Endodermal cell (in vitro differentiated cells): ENCODE data around the gene MFN1. TPM values are rescaled to one million over a fixed set of nuclear protein-coding genes. Genes with fewer than 3 reads are reported as not detected.
A peak's percentile ranks its signal among the peaks of the same experiment; 100 is the strongest.

Experiments
- DNase-seq: peaks from one replicate; pipeline ENCODE4 v3.0.0-alpha.2; 2017
- H3K27ac ChIP-seq: 2 replicates; pipeline ENCODE4 v1.5.1; 2013; ENCODE audit warnings: mild to moderate bottlenecking, low read depth, low read length, moderate library complexity
- H3K27me3 ChIP-seq: 2 replicates; pipeline ENCODE4 v1.6.1; 2013; ENCODE audit warnings: mild to moderate bottlenecking, low read length, moderate library complexity; ENCODE audit not compliant: insufficient read depth, control insufficient read depth, poor library complexity, severe bottlenecking
- H3K36me3 ChIP-seq: 2 replicates; pipeline ENCODE4 v1.7.0; 2013; ENCODE audit warnings: mild to moderate bottlenecking, low read length, moderate library complexity; ENCODE audit not compliant: control insufficient read depth, insufficient read depth
- H3K4me1 ChIP-seq: one replicate; pipeline ENCODE4 v1.7.0; 2013; ENCODE audit warnings: low read length; ENCODE audit not compliant: control insufficient read depth, insufficient read depth
- H3K4me3 ChIP-seq: 2 replicates; pipeline ENCODE4 v1.5.1; 2013; ENCODE audit warnings: mild to moderate bottlenecking, low read length, moderate library complexity
- H3K9ac ChIP-seq: 2 replicates; pipeline ENCODE4 v1.6.1; 2013; ENCODE audit warnings: mild to moderate bottlenecking, low read length, moderate library complexity; ENCODE audit not compliant: poor library complexity, severe bottlenecking; ENCODE audit errors: extremely low read depth
- H3K9me3 ChIP-seq: 2 replicates; pipeline ENCODE4 v1.6.1; 2013; ENCODE audit warnings: mild to moderate bottlenecking, low read length, moderate library complexity; ENCODE audit not compliant: control insufficient read depth
- H3K27ac Mint-ChIP-seq: 2 replicates; pipeline ENCODE4 v1.8.0; 2020; ENCODE audit warnings: mixed read lengths
- H3K27me3 Mint-ChIP-seq: 2 replicates; pipeline ENCODE4 v1.8.0; 2021; ENCODE audit warnings: mild to moderate bottlenecking, mixed read lengths; ENCODE audit not compliant: insufficient read depth
- H3K36me3 Mint-ChIP-seq: 2 replicates; pipeline ENCODE4 v1.8.0; 2020; ENCODE audit warnings: low read depth, mixed read lengths
- H3K4me1 Mint-ChIP-seq: 2 replicates; pipeline ENCODE4 v1.8.0; 2020; ENCODE audit warnings: mixed read lengths
- H3K4me3 Mint-ChIP-seq: 2 replicates; pipeline ENCODE4 v1.8.0; 2020; ENCODE audit warnings: mild to moderate bottlenecking, moderate library complexity, mixed read lengths
- H3K9me3 Mint-ChIP-seq: 2 replicates; pipeline ENCODE4 v1.8.0; 2020; ENCODE audit warnings: mild to moderate bottlenecking, mixed read lengths
- CTCF ChIP-seq: fragments of 200-600 bp; sonication (generic); conservative IDR thresholded peaks from 2 replicates; pipeline ENCODE4 v1.5.0; 2021; ENCODE audit warnings: antibody characterized with exemption, mild to moderate bottlenecking
- WGBS, 2 experiments: methylation state at CpG; one replicate each; pipeline versions ENCODE4 v1.1.5 to v1.1.7; 2013; ENCODE audit warnings: missing lambda C conversion rate in 2 of 2, mixed read lengths in 1 of 2; ENCODE audit not compliant: insufficient coverage in 1 of 2, insufficient read length in 1 of 2; 5-methylcytosine and 5-hydroxymethylcytosine counted together
- total RNA-seq, 2 donors: library from RNA; stranded (reverse); fragmentation: NEBNext Ultra II Directional in 1 of 2; extraction: Animal tissue kit (Norgen Biotek cat#: 25700) in 1 of 2; gene quantifications; 2 replicates in 1 of 2; 3 replicates in 1 of 2; pipeline ENCODE4 v1.2.1, GENCODE V29; 2021

MFN1 gene
- total RNA-seq, 2 donors from 2014 or later, result 42.9 to 45.1 TPM

GRCh38 chr3:179322286-179323196 lies 25.0 kb upstream of the MFN1 start, which contains the start of gene ZNF639:
TSS of gene ZNF639 (plus strand) at chr3:179323031. CDS start at chr3:179328294, 5,263 bp downstream.
- Mint-ChIP-seq H3K27ac (peak within 1 kb of the TSS; percentile 93), H3K4me1 (peaks cover 17% of the 10 kb centered on the region), H3K27me3 (peaks cover 1% of the 10 kb centered on the region), H3K36me3 (peaks cover 15% of the 10 kb centered on the region), H3K4me3 (peak within 1 kb of the TSS; percentile 84), H3K9me3 (no peaks in the 10 kb centered on the region)
- H3K9me3 ChIP-seq, result no peaks in the 10 kb centered on the region
- peak within 1 kb of the TSS; percentile 93 for H3K9ac ChIP-seq
- H3K4me3 ChIP-seq, result peak within 1 kb of the TSS; percentile 97
- 4 to 7% methylated on average over 15 to 75 of the region's 75 CpGs for WGBS, 2 experiments
- peaks cover 25% of the 10 kb centered on the region for H3K36me3 ChIP-seq
- H3K27ac ChIP-seq, result peak within 1 kb of the TSS; percentile 55
- no peaks in the 10 kb centered on the region for H3K27me3 ChIP-seq
- H3K4me1 ChIP-seq, result no peaks in the 10 kb centered on the region
- peak; percentile 94 for DNase-seq
- TF ChIP-seq CTCF, result peak; percentile 98

DNA sequence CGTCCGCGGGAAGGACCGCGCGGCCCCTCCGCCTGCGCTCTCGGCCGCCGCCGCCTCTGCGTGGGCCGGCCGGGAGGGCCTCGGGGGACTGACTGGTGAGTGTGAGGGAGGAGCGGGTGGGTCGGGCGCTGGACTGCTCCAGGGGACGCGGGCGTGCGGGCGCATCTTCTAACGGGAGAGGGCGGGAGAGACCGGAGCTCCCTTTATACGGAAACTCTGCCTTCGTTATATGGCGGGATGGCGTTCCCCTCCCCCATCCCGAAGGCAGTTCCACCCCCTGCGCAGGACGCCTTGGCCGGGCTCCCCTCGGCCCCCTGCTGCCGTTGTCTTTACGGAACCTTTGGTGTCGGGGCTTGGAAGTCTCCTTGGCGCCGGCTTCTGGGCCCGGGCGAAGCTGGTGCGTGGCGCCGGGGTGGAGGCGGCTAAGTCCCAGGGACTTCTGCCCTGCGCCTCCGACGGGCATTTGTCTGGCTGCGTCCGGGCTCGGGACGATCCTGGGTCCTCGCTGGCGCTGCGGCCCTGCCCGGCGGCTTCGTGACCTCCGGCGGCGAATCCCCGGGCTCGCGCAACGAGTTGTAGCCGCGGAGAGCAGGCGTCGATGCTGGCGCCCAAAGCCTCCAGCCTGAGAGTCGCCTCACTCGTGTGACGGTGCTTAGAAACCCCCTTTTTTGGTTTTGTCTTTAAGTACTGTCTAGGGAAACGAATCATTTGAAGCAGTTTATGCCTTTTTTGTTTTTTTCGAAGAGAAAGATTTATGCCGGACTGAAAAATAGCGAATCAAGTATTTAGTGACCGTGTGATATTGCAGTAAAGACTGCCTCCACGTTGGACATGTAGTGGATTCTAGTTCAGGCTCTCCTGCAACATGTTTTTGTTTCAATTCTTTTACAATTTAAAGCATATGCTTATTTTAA lies 24.1 kb upstream of the MFN1 start:
- H3K9me3 ChIP-seq, result no peaks in the 10 kb centered on the region
- H3K27ac ChIP-seq, result peak overlapping the region; percentile 55
- peak overlapping the region; percentile 93 for H3K9ac ChIP-seq
- H3K27ac Mint-ChIP-seq, result peak overlapping the region; percentile 93
- peaks cover 1% of the 10 kb centered on the region for H3K27me3 Mint-ChIP-seq
- WGBS, 2 experiments, result 0% methylated on average over 28 to 81 of the region's 81 CpGs
- peak overlapping the region; percentile 84 for H3K4me3 Mint-ChIP-seq
- peak overlapping the region; percentile 97 for H3K4me3 ChIP-seq
- no peaks in the 10 kb centered on the region for H3K4me1 ChIP-seq
- peaks cover 17% of the 10 kb centered on the region for H3K4me1 Mint-ChIP-seq
- no peak for TF ChIP-seq CTCF
- peaks cover 22% of the 10 kb centered on the region for H3K36me3 Mint-ChIP-seq
- H3K36me3 ChIP-seq, result peaks cover 35% of the 10 kb centered on the region
- DNase-seq, result peak; percentile 83
- H3K9me3 Mint-ChIP-seq, result no peaks in the 10 kb centered on the region
- no peaks in the 10 kb centered on the region for H3K27me3 ChIP-seq

GRCh38 chr3:179324270-179324754 lies 23.2 kb upstream of the MFN1 start:
- DNase-seq, result no peak

More at GRCh38 chr3:179324270-179324754, 23.2 kb upstream of the MFN1 start:
- WGBS, 2 experiments, result 16 to 18% methylated on average over 6 to 8 of the region's 8 CpGs
- H3K4me3 ChIP-seq, result peak overlapping the region; percentile 97
- no peak overlapping the region for H3K27ac ChIP-seq
- peak overlapping the region; percentile 93 for H3K9ac ChIP-seq
- Mint-ChIP-seq H3K27ac (peak overlapping the region; percentile 33), H3K36me3 (peaks cover 28% of the 10 kb centered on the region), H3K27me3 (peaks cover 1% of the 10 kb centered on the region), H3K4me3 (peak overlapping the region; percentile 84), H3K9me3 (no peaks in the 10 kb centered on the region), H3K4me1 (peaks cover 17% of the 10 kb centered on the region)
- no peaks in the 10 kb centered on the region for H3K4me1 ChIP-seq
- TF ChIP-seq CTCF, result no peak
- H3K27me3 ChIP-seq, result no peaks in the 10 kb centered on the region
- no peaks in the 10 kb centered on the region for H3K9me3 ChIP-seq
- peaks cover 43% of the 10 kb centered on the region for H3K36me3 ChIP-seq
